NCI-H146 treated with DMSO at 0.1 percent for 48 hours (cell line): ENCODE measurements around the gene LTBP2.
"Not testable (repeated sequence)": the region's sequence is repeated elsewhere in the genome, so short reads cannot be mapped to it uniquely, and the experiment has no call there.

ENCODE experiments used
- DNase-seq: peaks from one replicate; lab custom pipeline; 2025; ENCODE audit not compliant: unreplicated experiment; lab: John Stamatoyannopoulos, UW

Gene LTBP2

GRCh38 chr14:74463697-74464096 lies 148.3 kb downstream of the LTBP2 start:
- DNase-seq: no peak

DNA sequence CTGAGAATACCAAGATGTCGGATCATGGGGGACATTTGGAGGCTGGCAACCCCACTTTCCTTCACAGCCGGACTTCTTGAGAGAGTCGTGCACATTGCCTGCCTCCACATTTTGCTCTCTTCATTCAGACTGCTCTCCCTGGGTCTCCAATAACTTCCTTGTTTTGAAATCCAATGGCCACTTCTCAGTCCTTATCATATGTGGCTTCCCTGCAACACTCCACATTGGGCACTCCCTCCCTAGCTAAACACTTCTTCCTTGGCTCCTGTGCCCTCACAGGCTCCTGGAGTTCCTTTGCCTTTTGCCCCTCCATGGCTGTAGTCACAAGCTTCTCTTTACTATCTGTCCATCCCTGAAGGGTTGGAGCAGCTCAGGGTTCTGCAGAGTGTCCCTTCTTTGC lies 149.0 kb downstream of the LTBP2 start:
- no peak for DNase-seq

GRCh38 chr14:74459976-74460375 lies 152.1 kb downstream of the LTBP2 start:
- DNase-seq: no peak

- DNase-seq: no peak
Measured at GRCh38 chr14:74459289-74459946, 152.6 kb downstream of the LTBP2 start.

DNA sequence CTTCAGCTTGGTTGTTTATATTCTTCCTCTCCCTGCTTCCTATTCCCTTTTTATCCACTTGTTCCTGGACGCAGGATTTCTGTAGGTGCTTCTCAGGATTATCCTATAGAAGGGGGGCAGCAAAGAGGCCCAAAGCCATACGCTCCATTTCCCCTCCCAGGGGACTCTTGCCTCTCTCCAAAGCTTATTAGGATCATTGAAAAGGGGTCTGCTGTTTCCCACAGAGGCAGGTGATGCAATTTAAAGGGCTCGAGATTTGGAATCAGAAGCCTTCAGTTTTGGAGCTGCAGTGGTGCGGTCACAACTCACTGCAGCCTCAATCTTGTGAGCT lies 154.5 kb downstream of the LTBP2 start:
- DNase-seq: no peak

DNA sequence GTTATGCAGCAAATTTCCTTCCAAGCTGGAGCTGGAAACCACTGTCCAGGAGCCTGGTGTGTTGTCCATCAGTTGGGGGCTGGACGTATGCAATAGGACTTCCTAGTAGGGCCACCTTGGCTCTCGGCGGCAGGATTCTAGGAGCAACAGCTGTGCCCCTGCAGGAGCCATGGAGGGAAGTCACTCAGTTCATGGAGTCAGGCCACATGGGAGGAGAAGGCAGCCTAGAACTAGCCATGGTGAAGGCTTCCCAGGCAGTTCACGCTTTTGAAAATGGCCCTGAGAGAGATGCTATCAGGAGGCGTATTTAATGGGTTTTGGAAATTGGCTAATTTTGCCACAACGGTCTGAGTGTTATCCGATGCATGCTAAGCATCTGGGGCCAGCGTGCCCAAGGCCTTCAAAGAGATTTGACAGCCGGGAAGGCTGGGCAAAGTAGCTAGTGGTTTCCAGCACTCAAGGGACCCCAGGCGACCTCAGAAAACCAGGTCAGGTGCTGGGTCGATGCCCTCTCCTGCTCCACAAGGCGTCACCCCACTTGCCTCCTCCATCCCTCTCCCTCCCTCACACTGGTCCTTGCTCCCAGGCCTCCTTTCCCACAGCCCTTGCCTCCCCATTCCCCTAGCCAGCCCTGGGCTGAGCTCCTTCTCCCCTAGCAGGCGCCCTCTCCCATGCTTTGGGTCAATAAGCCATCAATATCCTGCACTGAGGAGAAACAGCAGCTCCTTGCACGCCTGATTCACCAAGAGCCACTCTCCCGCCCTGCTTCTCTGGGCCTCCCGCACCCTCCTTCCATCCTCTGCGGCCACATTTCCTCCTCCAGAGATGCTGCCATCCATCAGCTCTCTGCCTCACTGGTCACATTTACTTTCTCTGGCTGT lies 155.1 kb downstream of the LTBP2 start:
- no peak for DNase-seq

DNA sequence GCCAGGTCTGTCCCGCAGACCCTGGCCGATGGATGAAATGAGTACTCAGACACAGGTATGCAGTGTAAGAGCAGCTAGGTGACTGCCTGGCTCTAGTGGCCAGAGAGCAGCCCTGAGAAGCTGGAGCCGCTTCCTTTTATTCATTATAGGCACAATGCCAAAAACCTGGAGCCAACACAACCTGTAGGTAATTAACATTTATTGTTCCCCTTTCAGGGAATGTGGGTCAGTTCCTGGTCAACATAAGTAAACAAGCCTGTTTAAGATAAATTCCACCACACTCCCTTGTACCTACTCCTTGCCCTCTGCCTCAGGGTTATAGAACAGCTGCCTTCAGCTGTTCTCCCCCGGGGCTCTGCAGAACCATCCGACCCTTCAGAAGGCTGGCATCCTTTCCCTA lies 157.6 kb downstream of the LTBP2 start:
- DNase-seq: not testable (repeated sequence)
